Activated T-cell treated with anti-CD3 and anti-CD28 coated beads, Interleukin-2, amount 50 U/mL, for 72 hours (primary cell): Measurements from ENCODE around the gene WWC1. TPM values are rescaled to one million over a fixed set of nuclear protein-coding genes. Genes with fewer than 3 reads are reported as not detected.

Source experiments
- total RNA-seq, 2 donors: library from RNA; stranded (reverse); gene quantifications; one replicate each; pipeline ENCODE4 v1.2.3, GENCODE V29; 2022

The WWC1 gene
- total RNA-seq, 2 donors from 2014 or later = 0.35 TPM; not detected in 1

Other genes starting within 250 kb of the WWC1 start
- 10 to 100 TPM; 81.1 to 93.0 TPM for gene RARS1, start 194.8 kb downstream of the WWC1 start, total RNA-seq
- 1 to 10 TPM in 1 of 2 donors, under 1 TPM in 1; 0.37 to 1.6 TPM for gene FBLL1, start 237.7 kb downstream of the WWC1 start, total RNA-seq